Lower leg skin (tissue), 4 donors: ENCODE measurements around the gene CD1C. TPM values are rescaled to one million over a fixed set of nuclear protein-coding genes. Genes with fewer than 3 reads are reported as not detected.

ENCODE experiments used
- DNase-seq, 2 donors: peaks; one replicate each; pipeline ENCODE4 v3.0.0-alpha.2; 2019; ENCODE audit warnings: low spot score in 2 of 2
- H3K4me3 ChIP-seq: fragments of 200-600 bp; sonication (generic); 2 replicates; pipeline ENCODE4 v1.5.1; 2017; ENCODE audit warnings: mild to moderate bottlenecking, low read depth; ENCODE audit not compliant: poor library complexity, severe bottlenecking
- CTCF ChIP-seq, 3 donors: fragments of 450-650 bp; IDR thresholded peaks; one replicate each; pipeline ENCODE4 v1.5.1; 2016; ENCODE audit warnings: antibody characterized with exemption in 3 of 3, mild to moderate bottlenecking in 3 of 3, moderate library complexity in 2 of 3
- POLR2A ChIP-seq, 2 donors: fragments of 450-650 bp; IDR thresholded peaks; one replicate each; pipeline ENCODE4 v1.6.1; 2016 to 2017; ENCODE audit warnings: antibody characterized with exemption in 2 of 2, mild to moderate bottlenecking in 1 of 2, moderate library complexity in 1 of 2
- WGBS, 2 donors: methylation state at CpG; one replicate each; pipeline ENCODE4 v1.1.5; 2018; 5-methylcytosine and 5-hydroxymethylcytosine counted together
- intact Hi-C: fragments of 100-400 bp; cut with DNase I; formaldehyde crosslinking; loops from one replicate; pipeline ENCODE4 v1.15.0; 2023; ENCODE audit warnings: low total_unique reads
- total RNA-seq, 4 donors: library from RNA; depleted of rRNA; stranded (reverse); fragments of >200 nt; gene quantifications; one replicate each; pipeline ENCODE4 v1.1.0, GENCODE V29; 2016

Gene CD1C
- total RNA-seq, 4 donors from 2014 or later, result 2.7 to 7.0 (median 5.1) TPM

GRCh38 chr1:158329300-158329699 is 39.6 kb downstream of the CD1C start:
- no peak for DNase-seq
- WGBS, 2 donors, result 84 to 90% methylated on average over 7 of the region's 7 CpGs
- intact Hi-C loops, result no loop called here
- no peak overlapping the region for H3K4me3 ChIP-seq
- TF ChIP-seq CTCF (IDR thresholded peaks at IDR 0.05) (no peak), POLR2A (IDR thresholded peaks at IDR 0.05) (no peak)

- H3K4me3 ChIP-seq, result no peak overlapping the region
- WGBS, 2 donors, result 67 to 78% methylated on average over 3 of the region's 3 CpGs
- no peak for DNase-seq
- intact Hi-C loops, result no loop called here
- TF ChIP-seq POLR2A (IDR thresholded peaks at IDR 0.05), result no peak
- TF ChIP-seq CTCF (IDR thresholded peaks at IDR 0.05), result no peak
These were observed 40.0 kb downstream of the CD1C start for GRCh38 chr1:158329733-158330132.

GRCh38 chr1:158330391-158331105 is 40.8 kb downstream of the CD1C start:
- TF ChIP-seq CTCF (IDR thresholded peaks at IDR 0.05), result no peak
- TF ChIP-seq POLR2A (IDR thresholded peaks at IDR 0.05), result no peak

GRCh38 chr1:158331106-158331425 is 41.3 kb downstream of the CD1C start:
- TF ChIP-seq CTCF (IDR thresholded peaks at IDR 0.05) (no peak), POLR2A (IDR thresholded peaks at IDR 0.05) (no peak)
- 81 to 86% methylated on average over 1 of the region's 1 CpG for WGBS, 2 donors
- H3K4me3 ChIP-seq, result no peak overlapping the region
- DNase-seq, result no peak
- intact Hi-C loops, result no loop called here

More at GRCh38 chr1:158330391-158331105, 40.8 kb downstream of the CD1C start:
- intact Hi-C loops, result no loop called here
- DNase-seq, result no peak
- WGBS, 2 donors, result 76 to 82% methylated on average over 11 of the region's 11 CpGs
- no peak overlapping the region for H3K4me3 ChIP-seq

GRCh38 chr1:158331481-158332150 is 41.9 kb downstream of the CD1C start, which contains the start of gene CD1B:
TSS of gene CD1B (minus strand) at chr1:158331531. CDS start at chr1:158331423, 108 bp downstream.
- intact Hi-C loops, result no loop called here
- no peak for TF ChIP-seq CTCF (IDR thresholded peaks at IDR 0.05)
- TF ChIP-seq POLR2A (IDR thresholded peaks at IDR 0.05), result no peak
- 81 to 86% methylated on average over 2 of the region's 2 CpGs for WGBS, 2 donors
- H3K4me3 ChIP-seq, result no peak within 1 kb of the TSS
- DNase-seq, result no peak
